GM18526 (cell line): ENCODE data around the gene TPM1.

ENCODE experiments used
- POLR2A ChIP-seq: IDR thresholded peaks from 3 replicates; pipeline ENCODE4 v1.6.1; 2011; ENCODE audit not compliant: insufficient read length; ENCODE audit errors: extremely low read depth

The TPM1 gene

GRCh38 chr15:63044645-63045464 lies 2.3 kb downstream of the TPM1 start:
- TF ChIP-seq POLR2A: no peak

- no peak for TF ChIP-seq POLR2A
These were observed 2.9 kb downstream of the TPM1 start for GRCh38 chr15:63045465-63045840.

GRCh38 chr15:63045879-63046278 lies 3.3 kb downstream of the TPM1 start:
- no peak for TF ChIP-seq POLR2A

GRCh38 chr15:63046917-63047760 lies 4.6 kb downstream of the TPM1 start:
- TF ChIP-seq POLR2A: no peak

GRCh38 chr15:63047792-63048114 lies 5.2 kb downstream of the TPM1 start:
- TF ChIP-seq POLR2A: no peak

GRCh38 chr15:63048115-63048775 lies 5.7 kb downstream of the TPM1 start:
- TF ChIP-seq POLR2A: no peak

GRCh38 chr15:63048776-63049665 lies 6.5 kb downstream of the TPM1 start:
- TF ChIP-seq POLR2A: no peak

- TF ChIP-seq POLR2A: no peak
These were observed 7.3 kb downstream of the TPM1 start for GRCh38 chr15:63049783-63050371.

GRCh38 chr15:63050731-63051155 lies 8.2 kb downstream of the TPM1 start:
- no peak for TF ChIP-seq POLR2A

- TF ChIP-seq POLR2A: no peak
These were observed 8.9 kb downstream of the TPM1 start for GRCh38 chr15:63051156-63052066.

GRCh38 chr15:63052077-63052841 lies 9.7 kb downstream of the TPM1 start:
- TF ChIP-seq POLR2A: no peak

- no peak for TF ChIP-seq POLR2A
These were observed 10.6 kb downstream of the TPM1 start for GRCh38 chr15:63052961-63053698.

GRCh38 chr15:63054281-63054683 lies 11.7 kb downstream of the TPM1 start:
- no peak for TF ChIP-seq POLR2A
